HepG2 (cell line): ENCODE data around the gene STRADA. TPM values are rescaled to one million over a fixed set of nuclear protein-coding genes. Genes with fewer than 3 reads are reported as not detected.

Experiments
- KDM6A ChIP-seq: IDR thresholded peaks from 2 replicates; pipeline ENCODE4 v1.6.1; 2016; ENCODE audit warnings: low read depth
- MAFG ChIP-seq: sonication (generic); formaldehyde crosslinking; IDR thresholded peaks from 2 replicates; pipeline ENCODE4 v1.5.1; 2020; ENCODE audit warnings: mild to moderate bottlenecking, missing genetic modification reagents
- RARG ChIP-seq: sonication (generic); formaldehyde crosslinking; IDR thresholded peaks from 2 replicates; pipeline ENCODE4 v1.4.0; 2020; ENCODE audit warnings: low read depth, mild to moderate bottlenecking, missing genetic modification reagents
- SNAPC4 ChIP-seq: sonication (generic); formaldehyde crosslinking; IDR thresholded peaks from 2 replicates; pipeline ENCODE4 v1.4.0; 2020; ENCODE audit warnings: mild to moderate bottlenecking, missing genetic modification reagents
- TFE3 ChIP-seq: IDR thresholded peaks from 2 replicates; pipeline ENCODE4 v1.6.1; 2016
- ZBTB20 ChIP-seq: sonication (generic); formaldehyde crosslinking; IDR thresholded peaks from 2 replicates; pipeline ENCODE4 v1.8.1; 2023; ENCODE audit warnings: missing genetic modification reagents, low read depth, mild to moderate bottlenecking, borderline replicate concordance
- ZFP36L1 ChIP-seq: sonication (generic); formaldehyde crosslinking; IDR thresholded peaks from 2 replicates; pipeline ENCODE4 v1.8.0; 2022; ENCODE audit warnings: mild to moderate bottlenecking, missing genetic modification reagents, moderate library complexity
- ZNF407 ChIP-seq: sonication (generic); formaldehyde crosslinking; IDR thresholded peaks from one replicate; pipeline ENCODE4 v1.5.1; 2020; ENCODE audit warnings: mild to moderate bottlenecking, missing genetic modification reagents; ENCODE audit errors: not compliant biosample characterization
- polyA plus RNA-seq, 8 experiments: library from polyadenylated mRNA; depleted of rRNA in 3 of 8; stranded (reverse) in 7 of 8; unstranded in 1 of 8; fragments of >200 nt; fragmentation: Illumina TruSeq in 4 of 8; extraction: Trizol in 4 of 8; gene quantifications; 2 replicates each; pipeline versions ENCODE4 v1.2.1 to v1.2.3, GENCODE V29; 2011 to 2016; ENCODE audit warnings: low read depth in 4 of 8, missing spikeins in 1 of 8, mixed read lengths in 1 of 8; ENCODE audit not compliant: insufficient read depth in 1 of 8
- total RNA-seq, 5 experiments: library from RNA; depleted of rRNA; stranded (reverse); fragments of >200 nt; fragmentation: Illumina TruSeq; extraction: Trizol; gene quantifications; 2 replicates each; pipeline ENCODE4 v1.2.3, GENCODE V29; 2016; ENCODE audit warnings: low read depth in 1 of 5

The STRADA gene
- total and polyA plus RNA-seq, 2 of the 13 experiments (the other 11 are each of a cell fraction or from before 2014, with no cell fraction given), result 17.6 to 17.9 TPM

GRCh38 chr17:63702721-63703015 is 38.9 kb downstream of the STRADA start (continued):
- TF ChIP-seq ZNF407 (CRISPR knock-in tag), result no peak
- no peak for TF ChIP-seq MAFG (CRISPR knock-in tag)
- no peak for TF ChIP-seq KDM6A (CRISPR knock-in tag)
- TF ChIP-seq RARG (CRISPR knock-in tag), result no peak
- TF ChIP-seq SNAPC4 (CRISPR knock-in tag), result no peak
- no peak for TF ChIP-seq TFE3 (CRISPR knock-in tag)
- TF ChIP-seq ZBTB20 (CRISPR knock-in tag), result no peak
- no peak for TF ChIP-seq ZFP36L1 (CRISPR knock-in tag)
